Neural progenitor cell (in vitro differentiated cells): ENCODE measurements around the gene SHISA2.

Source experiments
- CTCF ChIP-seq: fragments of 200-600 bp; sonication (generic); IDR thresholded peaks from 2 replicates; pipeline ENCODE4 v1.5.1; 2017; ENCODE audit warnings: antibody characterized with exemption, mild to moderate bottlenecking
- EZH2 ChIP-seq: fragments of 200-600 bp; sonication (generic); IDR thresholded peaks from 2 replicates; pipeline ENCODE4 v1.6.1; 2017; ENCODE audit warnings: antibody characterized with exemption, mild to moderate bottlenecking, moderate library complexity

DNA sequence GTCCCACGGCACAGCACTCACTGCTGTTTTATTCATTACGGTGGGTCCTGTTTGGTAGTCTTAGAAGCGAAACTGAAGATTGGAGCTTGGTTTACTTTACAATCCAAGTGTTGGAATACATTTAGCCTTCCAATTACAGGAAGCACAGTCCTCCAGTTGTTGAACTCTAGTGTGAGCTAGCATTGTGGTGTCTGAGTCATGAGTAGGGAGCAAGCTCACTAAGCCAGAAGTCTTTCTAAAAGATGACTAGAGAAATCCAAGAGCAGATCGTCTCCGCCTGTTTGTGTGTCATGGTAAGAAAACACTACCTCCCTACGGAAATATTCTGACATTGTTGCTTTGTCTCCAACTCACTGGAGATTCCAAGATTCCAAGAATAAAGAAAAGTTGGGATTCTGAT, 10.1 kb upstream of the SHISA2 start:
- TF ChIP-seq EZH2 = no peak
- no peak for TF ChIP-seq CTCF
